ENCODE measurements around the gene WDFY4.

WDFY4 gene

GRCh38 chr10:48740015-48740707 lies 55.5 kb downstream of the WDFY4 start:
- Histone ChIP-seq H3K36me3 (ENCODE audit: control insufficient read depth in 2 of 2, insufficient read depth in 2 of 2, low read length in 2 of 2) (no peaks in the 10 kb centered on the region), H3K4me1 (ENCODE audit: control insufficient read depth in 2 of 2, insufficient read depth in 2 of 2, low read length in 2 of 2) (no peaks in the 10 kb centered on the region), H3K27ac (ENCODE audit: low read depth in 2 of 2, low read length in 2 of 2) (no peak overlapping the region), H3K27me3 (ENCODE audit: control insufficient read depth in 2 of 2, insufficient read depth in 2 of 2, low read length in 2 of 2) (no peaks in the 10 kb centered on the region), H3K9me3 (ENCODE audit: control insufficient read depth in 2 of 2, low read length in 2 of 2) (no peaks in the 10 kb centered on the region), H3K4me3 (ENCODE audit: low read length in 2 of 2) (no peak overlapping the region), H3K9ac (ENCODE audit: low read depth in 1 of 2, low read length in 2 of 2) (no peak overlapping the region)

- Histone ChIP-seq H3K27ac (ENCODE audit: low read depth in 2 of 2, low read length in 2 of 2) (no peak overlapping the region), H3K36me3 (ENCODE audit: control insufficient read depth in 2 of 2, insufficient read depth in 2 of 2, low read length in 2 of 2) (no peaks in the 10 kb centered on the region), H3K27me3 (ENCODE audit: control insufficient read depth in 2 of 2, insufficient read depth in 2 of 2, low read length in 2 of 2) (no peaks in the 10 kb centered on the region), H3K4me3 (ENCODE audit: low read length in 2 of 2) (no peak overlapping the region), H3K9me3 (ENCODE audit: control insufficient read depth in 2 of 2, low read length in 2 of 2) (no peaks in the 10 kb centered on the region), H3K4me1 (ENCODE audit: control insufficient read depth in 2 of 2, insufficient read depth in 2 of 2, low read length in 2 of 2) (no peaks in the 10 kb centered on the region), H3K9ac (ENCODE audit: low read depth in 1 of 2, low read length in 2 of 2) (no peak overlapping the region)
Measured at GRCh38 chr10:48740988-48741387, 56.3 kb downstream of the WDFY4 start.

- H3K9ac ChIP-seq (ENCODE audit: low read depth in 1 of 2, low read length in 2 of 2): no peak overlapping the region
- no peaks in the 10 kb centered on the region for H3K27me3 ChIP-seq (ENCODE audit: control insufficient read depth in 2 of 2, insufficient read depth in 2 of 2, low read length in 2 of 2)
- no peaks in the 10 kb centered on the region for H3K36me3 ChIP-seq (ENCODE audit: control insufficient read depth in 2 of 2, insufficient read depth in 2 of 2, low read length in 2 of 2)
- H3K9me3 ChIP-seq (ENCODE audit: control insufficient read depth in 2 of 2, low read length in 2 of 2): no peaks in the 10 kb centered on the region
- no peak overlapping the region for H3K4me3 ChIP-seq (ENCODE audit: low read length in 2 of 2)
- no peak overlapping the region for H3K27ac ChIP-seq (ENCODE audit: low read depth in 2 of 2, low read length in 2 of 2)
- no peaks in the 10 kb centered on the region for H3K4me1 ChIP-seq (ENCODE audit: control insufficient read depth in 2 of 2, insufficient read depth in 2 of 2, low read length in 2 of 2)
Measured at GRCh38 chr10:48742891-48743860, 58.5 kb downstream of the WDFY4 start.

- Histone ChIP-seq H3K9ac (ENCODE audit: low read depth in 1 of 2, low read length in 2 of 2) (no peak overlapping the region), H3K4me3 (ENCODE audit: low read length in 2 of 2) (no peak overlapping the region), H3K4me1 (ENCODE audit: control insufficient read depth in 2 of 2, insufficient read depth in 2 of 2, low read length in 2 of 2) (no peaks in the 10 kb centered on the region), H3K36me3 (ENCODE audit: control insufficient read depth in 2 of 2, insufficient read depth in 2 of 2, low read length in 2 of 2) (no peaks in the 10 kb centered on the region), H3K27me3 (ENCODE audit: control insufficient read depth in 2 of 2, insufficient read depth in 2 of 2, low read length in 2 of 2) (no peaks in the 10 kb centered on the region), H3K27ac (ENCODE audit: low read depth in 2 of 2, low read length in 2 of 2) (no peak overlapping the region), H3K9me3 (ENCODE audit: control insufficient read depth in 2 of 2, low read length in 2 of 2) (no peaks in the 10 kb centered on the region)
Measured at GRCh38 chr10:48744587-48744986, 59.9 kb downstream of the WDFY4 start.

- no peak overlapping the region for H3K27ac ChIP-seq (ENCODE audit: low read depth in 2 of 2, low read length in 2 of 2)
- H3K36me3 ChIP-seq (ENCODE audit: control insufficient read depth in 2 of 2, insufficient read depth in 2 of 2, low read length in 2 of 2): no peaks in the 10 kb centered on the region
- no peaks in the 10 kb centered on the region for H3K9me3 ChIP-seq (ENCODE audit: control insufficient read depth in 2 of 2, low read length in 2 of 2)
- no peaks in the 10 kb centered on the region for H3K27me3 ChIP-seq (ENCODE audit: control insufficient read depth in 2 of 2, insufficient read depth in 2 of 2, low read length in 2 of 2)
- H3K4me1 ChIP-seq (ENCODE audit: control insufficient read depth in 2 of 2, insufficient read depth in 2 of 2, low read length in 2 of 2): no peaks in the 10 kb centered on the region
- H3K4me3 ChIP-seq (ENCODE audit: low read length in 2 of 2): no peak overlapping the region
- no peak overlapping the region for H3K9ac ChIP-seq (ENCODE audit: low read depth in 1 of 2, low read length in 2 of 2)
Measured at GRCh38 chr10:48745662-48746245, 61.1 kb downstream of the WDFY4 start.

DNA sequence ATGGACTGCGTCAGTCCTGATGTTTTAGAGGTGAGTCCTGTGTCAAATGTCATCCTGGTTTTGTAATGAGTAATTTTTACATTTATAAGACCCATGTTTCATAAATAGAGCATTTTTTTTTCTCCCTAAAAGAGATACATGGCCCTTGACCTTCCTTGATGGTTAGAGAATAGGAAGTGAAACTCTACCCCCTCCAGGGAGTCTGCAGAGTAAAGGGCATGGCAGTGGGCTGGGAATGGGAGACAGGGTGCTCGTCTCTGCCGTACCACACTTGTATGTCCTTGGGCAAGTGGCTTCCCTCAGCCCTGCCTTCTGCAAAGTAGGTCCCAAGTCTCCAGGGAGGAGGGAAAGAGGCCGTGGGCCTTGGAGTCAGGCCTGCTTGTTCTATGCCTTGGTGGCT lies 63.9 kb downstream of the WDFY4 start:
- Histone ChIP-seq H3K36me3 (ENCODE audit: control insufficient read depth in 2 of 2, insufficient read depth in 2 of 2, low read length in 2 of 2) (no peaks in the 10 kb centered on the region), H3K9me3 (ENCODE audit: control insufficient read depth in 2 of 2, low read length in 2 of 2) (no peaks in the 10 kb centered on the region), H3K27me3 (ENCODE audit: control insufficient read depth in 2 of 2, insufficient read depth in 2 of 2, low read length in 2 of 2) (no peaks in the 10 kb centered on the region), H3K9ac (ENCODE audit: low read depth in 1 of 2, low read length in 2 of 2) (no peak overlapping the region), H3K4me3 (ENCODE audit: low read length in 2 of 2) (no peak overlapping the region), H3K27ac (ENCODE audit: low read depth in 2 of 2, low read length in 2 of 2) (no peak overlapping the region), H3K4me1 (ENCODE audit: control insufficient read depth in 2 of 2, insufficient read depth in 2 of 2, low read length in 2 of 2) (no peaks in the 10 kb centered on the region)

DNA sequence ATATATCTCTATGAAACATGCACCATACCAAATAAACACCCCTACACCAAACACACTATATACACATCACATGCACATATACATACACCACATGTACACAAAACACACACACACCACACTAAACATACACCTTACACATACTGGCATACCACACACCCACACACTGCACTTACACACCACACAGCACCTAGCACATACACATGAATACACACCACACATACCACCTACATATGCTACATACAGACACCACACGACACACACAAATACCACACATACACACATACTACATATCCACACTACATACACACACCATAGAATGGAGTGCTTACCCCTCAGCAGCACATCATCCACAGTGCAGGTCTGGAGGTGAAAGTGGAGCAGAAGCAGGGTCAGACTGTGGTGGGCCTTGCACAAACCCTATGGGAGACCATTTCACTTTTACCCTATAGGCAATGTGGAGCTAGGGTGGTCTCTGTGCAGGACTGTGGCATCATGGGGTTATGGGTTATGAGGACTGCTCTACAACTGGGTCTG lies 64.6 kb downstream of the WDFY4 start:
- no peaks in the 10 kb centered on the region for H3K4me1 ChIP-seq (ENCODE audit: control insufficient read depth in 2 of 2, insufficient read depth in 2 of 2, low read length in 2 of 2)
- no peak overlapping the region for H3K27ac ChIP-seq (ENCODE audit: low read depth in 2 of 2, low read length in 2 of 2)
- H3K4me3 ChIP-seq (ENCODE audit: low read length in 2 of 2): no peak overlapping the region

GRCh38 chr10:48750019-48750418 lies 65.3 kb downstream of the WDFY4 start:
- H3K27ac ChIP-seq (ENCODE audit: low read depth in 2 of 2, low read length in 2 of 2): no peak overlapping the region
- H3K36me3 ChIP-seq (ENCODE audit: control insufficient read depth in 2 of 2, insufficient read depth in 2 of 2, low read length in 2 of 2): no peaks in the 10 kb centered on the region
- H3K4me1 ChIP-seq (ENCODE audit: control insufficient read depth in 2 of 2, insufficient read depth in 2 of 2, low read length in 2 of 2): no peaks in the 10 kb centered on the region
- H3K27me3 ChIP-seq (ENCODE audit: control insufficient read depth in 2 of 2, insufficient read depth in 2 of 2, low read length in 2 of 2): no peaks in the 10 kb centered on the region
- H3K9me3 ChIP-seq (ENCODE audit: control insufficient read depth in 2 of 2, low read length in 2 of 2): no peaks in the 10 kb centered on the region
- no peak overlapping the region for H3K4me3 ChIP-seq (ENCODE audit: low read length in 2 of 2)
- no peak overlapping the region for H3K9ac ChIP-seq (ENCODE audit: low read depth in 1 of 2, low read length in 2 of 2)

More for the DNA sequence above, 64.6 kb downstream of the WDFY4 start:
- Histone ChIP-seq H3K9me3 (ENCODE audit: control insufficient read depth in 2 of 2, low read length in 2 of 2) (no peaks in the 10 kb centered on the region), H3K27me3 (ENCODE audit: control insufficient read depth in 2 of 2, insufficient read depth in 2 of 2, low read length in 2 of 2) (no peaks in the 10 kb centered on the region), H3K9ac (ENCODE audit: low read depth in 1 of 2, low read length in 2 of 2) (no peak overlapping the region), H3K36me3 (ENCODE audit: control insufficient read depth in 2 of 2, insufficient read depth in 2 of 2, low read length in 2 of 2) (no peaks in the 10 kb centered on the region)

DNA sequence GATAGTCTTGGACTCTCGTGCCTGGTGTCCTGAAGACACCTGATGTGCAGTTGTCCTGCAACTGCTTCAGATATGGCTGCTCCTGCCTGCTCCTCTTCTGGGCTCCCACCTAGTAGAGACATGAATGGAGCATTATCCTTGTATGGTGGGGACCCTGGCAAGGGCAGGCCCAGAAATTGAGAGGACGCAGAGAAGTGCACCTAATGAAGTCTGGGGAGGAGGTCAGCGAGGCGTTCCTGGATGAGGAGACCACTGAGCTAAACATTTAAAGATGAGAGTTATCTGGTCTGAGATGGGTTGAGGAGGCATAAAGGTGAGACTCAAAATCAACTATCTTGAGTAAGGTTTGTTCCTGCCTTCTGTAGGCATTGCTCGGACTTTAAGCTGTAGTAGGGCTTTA lies 66.3 kb downstream of the WDFY4 start:
- no peaks in the 10 kb centered on the region for H3K9me3 ChIP-seq (ENCODE audit: control insufficient read depth in 2 of 2, low read length in 2 of 2)

DNA sequence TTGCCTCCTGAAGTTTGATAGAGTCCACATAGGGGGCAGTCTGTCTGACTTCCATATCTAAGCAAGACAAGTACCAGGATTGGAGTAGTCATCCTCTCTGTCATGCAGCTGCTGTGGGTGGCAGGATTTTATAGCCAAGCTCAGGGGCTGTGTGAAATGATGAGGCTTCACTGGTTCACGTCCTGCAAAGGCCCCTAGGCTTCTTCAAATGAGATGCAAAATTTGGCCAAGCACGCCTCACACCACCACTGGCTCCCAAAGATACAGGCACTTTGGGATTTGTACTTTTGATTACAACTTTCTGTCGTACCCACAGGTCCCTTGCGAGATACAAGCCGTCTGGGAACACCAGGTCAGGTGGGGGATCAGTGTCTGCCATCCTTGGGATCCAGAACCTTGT lies 67.1 kb downstream of the WDFY4 start:
- no peaks in the 10 kb centered on the region for H3K4me1 ChIP-seq (ENCODE audit: control insufficient read depth in 2 of 2, insufficient read depth in 2 of 2, low read length in 2 of 2)
- H3K4me3 ChIP-seq (ENCODE audit: low read length in 2 of 2): no peak overlapping the region
- H3K9me3 ChIP-seq (ENCODE audit: control insufficient read depth in 2 of 2, low read length in 2 of 2): no peaks in the 10 kb centered on the region
- H3K27ac ChIP-seq (ENCODE audit: low read depth in 2 of 2, low read length in 2 of 2): no peak overlapping the region
- H3K9ac ChIP-seq (ENCODE audit: low read depth in 1 of 2, low read length in 2 of 2): no peak overlapping the region
- H3K27me3 ChIP-seq (ENCODE audit: control insufficient read depth in 2 of 2, insufficient read depth in 2 of 2, low read length in 2 of 2): no peaks in the 10 kb centered on the region
- H3K36me3 ChIP-seq (ENCODE audit: control insufficient read depth in 2 of 2, insufficient read depth in 2 of 2, low read length in 2 of 2): no peaks in the 10 kb centered on the region

More for the DNA sequence above, 66.3 kb downstream of the WDFY4 start:
- Histone ChIP-seq H3K9ac (ENCODE audit: low read depth in 1 of 2, low read length in 2 of 2) (no peak overlapping the region), H3K4me3 (ENCODE audit: low read length in 2 of 2) (no peak overlapping the region), H3K36me3 (ENCODE audit: control insufficient read depth in 2 of 2, insufficient read depth in 2 of 2, low read length in 2 of 2) (no peaks in the 10 kb centered on the region), H3K4me1 (ENCODE audit: control insufficient read depth in 2 of 2, insufficient read depth in 2 of 2, low read length in 2 of 2) (no peaks in the 10 kb centered on the region), H3K27me3 (ENCODE audit: control insufficient read depth in 2 of 2, insufficient read depth in 2 of 2, low read length in 2 of 2) (no peaks in the 10 kb centered on the region), H3K27ac (ENCODE audit: low read depth in 2 of 2, low read length in 2 of 2) (no peak overlapping the region)
